GM19025 (cell line): Measurements from ENCODE around the gene LTC4S.
A peak's percentile ranks its signal among the peaks of the same experiment; 100 is the strongest.

ENCODE experiments used
- ATAC-seq: cut with Tn5 transposase; IDR thresholded peaks from one replicate; pipeline ENCODE4 v1.9.1; 2021; ENCODE audit warnings: mild to moderate bottlenecking, low read depth, moderate library complexity; ENCODE audit not compliant: unreplicated experiment

LTC4S gene

DNA sequence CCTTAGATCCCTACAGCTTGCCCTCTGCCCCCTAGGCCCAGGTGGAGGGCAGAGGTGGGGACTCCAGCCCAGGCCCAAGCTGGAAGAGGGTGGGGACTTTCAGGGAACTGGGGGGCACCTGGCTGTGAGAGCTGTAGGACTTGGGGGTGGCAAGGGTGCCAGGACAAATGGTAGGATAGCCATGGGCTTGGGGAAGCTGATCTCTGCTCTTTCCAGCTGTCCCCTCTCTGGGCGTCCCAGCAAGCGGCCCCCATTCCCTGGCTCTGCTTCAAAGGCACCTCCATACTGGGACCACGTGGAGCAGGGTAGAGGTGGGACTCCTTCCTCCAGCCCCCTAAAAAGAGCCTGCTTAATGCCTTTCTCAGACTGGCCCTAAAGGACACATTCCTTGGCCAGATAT lies 385 bp downstream of the LTC4S start:
- ATAC-seq: no peak

DNA sequence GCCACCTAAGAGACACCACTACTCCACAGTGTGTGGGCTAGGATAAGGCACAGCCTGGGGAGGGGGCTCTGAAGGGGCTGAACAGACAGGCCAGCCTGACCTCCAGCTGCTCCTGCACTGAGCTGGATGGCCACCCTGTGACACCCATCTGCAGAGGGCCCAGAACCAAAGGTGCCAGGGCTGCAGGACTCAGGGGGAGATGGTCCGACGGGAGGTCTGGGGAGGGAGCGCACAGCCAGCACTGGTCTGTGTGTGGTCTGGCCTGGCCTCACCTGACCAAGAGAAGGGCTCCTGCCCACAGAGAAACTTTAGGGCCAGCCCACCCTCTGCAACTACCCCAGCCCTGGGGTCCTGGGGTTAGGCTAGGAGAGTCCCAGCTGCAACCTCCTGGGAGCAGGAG lies 789 bp downstream of the LTC4S start:
- no peak for ATAC-seq

DNA sequence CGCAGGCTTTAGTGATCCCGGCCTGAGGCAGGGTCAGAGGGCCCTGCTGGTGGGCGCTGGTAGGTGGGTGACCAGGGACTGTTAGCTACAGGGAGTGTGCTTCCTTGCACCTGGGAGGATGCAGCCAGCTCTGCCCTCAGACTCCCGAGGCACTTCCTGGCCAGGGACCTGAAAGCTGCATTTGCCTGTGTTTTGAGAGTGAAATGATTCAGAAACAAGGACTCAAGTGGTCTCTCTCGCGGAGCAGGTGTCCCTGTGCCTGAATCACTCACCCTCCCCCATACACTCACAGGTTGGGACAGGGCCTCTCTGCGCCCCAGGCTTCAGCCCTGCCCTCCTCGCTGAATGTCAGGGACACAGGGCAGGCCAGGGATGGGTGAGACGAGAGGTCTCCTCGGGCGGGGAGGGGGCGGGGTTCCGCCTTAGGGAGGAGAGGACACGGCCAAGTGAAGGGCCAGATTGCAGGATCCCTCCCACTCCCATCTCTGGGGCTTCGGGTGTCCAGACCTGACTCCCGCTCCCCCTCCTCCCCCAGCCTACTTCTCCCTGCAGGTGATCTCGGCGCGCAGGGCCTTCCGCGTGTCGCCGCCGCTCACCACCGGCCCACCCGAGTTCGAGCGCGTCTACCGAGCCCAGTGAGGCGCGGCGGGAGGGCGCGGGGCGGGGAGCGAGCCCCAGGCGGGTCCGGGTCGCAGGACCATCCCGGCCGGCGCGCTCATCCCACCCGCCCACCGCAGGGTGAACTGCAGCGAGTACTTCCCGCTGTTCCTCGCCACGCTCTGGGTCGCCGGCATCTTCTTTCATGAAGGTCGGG lies 1.5 kb downstream of the LTC4S start:
- no peak for ATAC-seq

DNA sequence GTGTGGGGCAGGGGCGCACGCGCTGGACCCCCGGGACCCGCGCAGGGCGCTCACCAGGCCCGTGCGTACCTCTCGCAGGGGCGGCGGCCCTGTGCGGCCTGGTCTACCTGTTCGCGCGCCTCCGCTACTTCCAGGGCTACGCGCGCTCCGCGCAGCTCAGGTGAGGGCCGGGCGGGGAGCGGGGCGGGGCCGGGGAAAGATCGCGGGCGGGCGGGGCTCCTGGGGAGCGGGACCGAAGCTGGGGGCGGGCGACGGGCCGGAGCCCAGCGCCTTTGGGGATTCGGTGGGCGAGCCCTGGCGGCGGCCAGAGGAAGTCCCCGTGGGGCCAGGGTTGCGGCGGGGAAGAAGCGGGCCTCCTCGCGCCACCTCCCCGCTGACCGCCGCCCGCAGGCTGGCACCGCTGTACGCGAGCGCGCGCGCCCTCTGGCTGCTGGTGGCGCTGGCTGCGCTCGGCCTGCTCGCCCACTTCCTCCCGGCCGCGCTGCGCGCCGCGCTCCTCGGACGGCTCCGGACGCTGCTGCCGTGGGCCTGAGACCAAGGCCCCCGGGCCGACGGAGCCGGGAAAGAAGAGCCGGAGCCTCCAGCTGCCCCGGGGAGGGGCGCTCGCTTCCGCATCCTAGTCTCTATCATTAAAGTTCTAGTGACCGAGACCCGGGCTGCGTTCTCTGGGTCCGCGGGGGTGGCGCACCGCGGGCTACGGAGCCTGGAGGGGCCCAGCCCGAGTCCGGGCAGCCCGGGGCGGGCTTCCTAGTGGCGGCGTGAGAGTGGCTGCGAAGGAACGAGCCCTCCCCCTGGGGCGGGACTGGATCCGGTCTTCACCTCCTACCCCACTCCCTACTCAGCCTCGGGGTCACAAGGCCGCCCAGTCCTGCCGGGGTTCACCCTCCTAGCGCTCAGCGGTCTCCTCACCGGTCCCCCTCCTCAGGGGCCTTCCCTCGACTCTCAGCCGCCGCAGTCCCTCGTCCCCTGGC lies 2.4 kb downstream of the LTC4S start:
- peak; percentile 77 for ATAC-seq

DNA sequence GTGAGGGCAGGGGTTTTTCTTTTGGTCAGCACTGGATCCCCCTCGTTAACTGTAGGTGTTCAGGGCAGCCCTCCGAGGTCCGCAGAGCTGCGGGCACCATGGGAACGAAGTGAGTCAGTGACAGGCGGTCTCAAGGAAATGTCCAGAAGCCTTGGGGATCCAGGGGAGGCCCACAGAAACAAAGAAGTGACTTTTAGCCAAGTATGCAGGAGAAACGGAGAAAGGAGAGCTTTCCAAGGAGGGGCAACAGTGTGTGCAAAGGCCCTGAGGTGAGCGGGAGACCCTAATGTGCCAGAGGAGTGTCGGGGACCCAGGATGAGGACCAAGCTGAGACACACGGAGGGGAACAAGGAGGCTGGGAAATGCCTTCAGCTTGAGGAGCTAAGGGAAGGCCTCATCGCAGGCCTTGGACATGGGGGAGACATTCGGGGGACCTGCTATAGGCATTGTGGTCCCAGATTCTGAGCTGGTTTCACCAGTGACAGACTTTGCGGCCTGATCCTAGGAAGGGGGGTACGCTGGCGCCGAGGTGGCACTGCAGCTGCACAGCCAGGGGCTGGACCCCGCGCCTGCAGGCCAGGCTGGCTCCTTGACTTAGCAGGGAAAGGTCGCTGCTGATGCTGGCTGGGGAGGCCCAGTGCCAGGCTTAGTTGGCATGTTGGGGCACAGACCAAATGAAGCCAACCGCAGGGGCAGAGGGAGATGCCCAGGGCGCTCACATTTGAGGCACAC lies 3.3 kb downstream of the LTC4S start:
- ATAC-seq: no peak

DNA sequence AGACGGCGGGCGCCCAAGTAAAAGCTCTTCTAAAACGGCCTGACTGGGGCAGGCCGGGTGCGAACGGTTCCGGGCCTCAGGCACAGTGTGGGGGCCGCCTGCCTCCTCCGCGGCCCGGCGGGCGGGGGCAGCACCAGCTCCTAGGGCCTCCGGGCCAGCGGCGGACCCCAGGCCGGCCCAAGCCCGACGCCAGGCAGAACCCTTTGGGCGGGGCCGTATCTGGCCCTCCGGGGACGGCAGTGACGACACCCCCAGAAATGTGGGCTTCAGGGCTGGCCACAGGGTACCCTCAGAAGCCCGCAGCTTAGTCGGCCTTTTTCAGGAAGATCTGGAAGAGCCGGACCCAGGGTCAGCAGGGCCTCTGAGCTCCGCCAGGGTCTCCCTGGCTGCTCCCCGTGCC lies 4.0 kb downstream of the LTC4S start:
- ATAC-seq: no peak

DNA sequence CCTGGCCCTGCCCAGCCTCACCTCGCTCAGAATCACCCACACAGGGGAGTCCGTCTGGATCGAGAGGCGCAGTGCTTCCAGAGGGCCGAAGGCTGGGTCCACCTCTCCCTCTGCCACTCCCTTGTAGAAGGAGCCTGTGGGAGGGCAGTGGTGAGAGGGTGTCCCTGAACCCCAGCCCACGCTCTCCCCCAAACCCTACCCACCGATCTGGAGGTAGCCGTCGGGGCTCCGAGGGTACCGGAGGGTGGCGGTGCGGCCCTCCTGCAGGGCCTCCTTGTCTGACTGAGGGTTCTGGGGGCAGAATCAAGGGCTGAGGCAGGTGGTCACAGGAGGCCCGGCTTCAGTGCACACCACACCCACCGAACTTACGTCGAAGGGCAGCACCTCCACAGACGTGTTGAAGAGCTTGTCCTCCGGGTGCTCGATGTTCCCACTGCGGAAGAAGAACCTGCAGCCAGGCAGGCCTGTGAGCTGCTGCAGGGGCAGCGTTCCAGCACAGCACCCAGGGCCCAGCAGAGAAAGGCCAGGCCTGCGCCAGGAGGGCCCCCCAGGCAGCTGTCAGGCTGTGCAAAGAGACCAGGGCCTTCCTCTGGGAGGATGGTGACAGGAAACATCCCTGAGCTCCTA lies 4.5 kb downstream of the LTC4S start:
- no peak for ATAC-seq

DNA sequence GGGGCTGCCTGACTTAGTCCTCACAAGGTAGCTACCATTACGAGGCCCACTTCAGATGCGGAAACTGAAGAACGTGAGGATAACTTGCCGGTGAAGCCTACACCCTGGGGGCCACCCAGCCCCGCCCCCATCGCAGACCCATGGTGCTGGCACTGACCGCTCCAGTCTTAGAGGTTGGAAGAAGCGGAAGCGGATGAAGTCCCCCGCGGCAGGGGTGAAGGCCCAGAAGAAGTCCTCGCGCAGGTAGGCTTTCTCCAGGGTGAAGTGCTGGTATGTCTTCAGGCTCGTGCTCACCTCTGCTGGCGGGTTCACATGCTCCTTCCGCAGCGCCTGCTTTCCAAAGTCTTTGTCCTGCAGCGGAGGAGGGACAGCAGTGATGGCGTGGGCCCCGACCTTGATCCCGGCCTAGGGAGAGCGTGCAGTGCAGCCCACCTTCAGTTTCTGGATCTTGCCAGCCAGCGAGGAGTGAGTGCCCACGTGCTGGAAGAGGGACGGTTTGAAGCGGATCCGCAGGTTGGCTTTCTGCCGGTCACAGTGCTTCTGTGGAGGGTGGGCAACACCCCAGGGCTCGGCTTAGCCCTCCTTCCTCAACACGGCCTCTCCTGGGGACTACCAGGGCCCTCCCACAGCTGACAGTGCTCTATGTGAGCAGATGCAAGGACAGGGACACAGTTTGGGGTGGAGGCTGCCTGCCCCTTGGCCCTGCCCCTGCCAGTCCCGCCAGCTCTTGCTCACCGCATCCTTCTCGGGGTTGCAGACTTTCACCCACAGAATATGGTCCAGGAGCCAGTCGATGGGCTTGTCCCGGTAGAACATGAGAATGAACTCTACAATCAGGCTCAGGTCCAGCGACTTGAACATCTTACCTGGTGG lies 5.2 kb downstream of the LTC4S start:
- ATAC-seq: no peak

DNA sequence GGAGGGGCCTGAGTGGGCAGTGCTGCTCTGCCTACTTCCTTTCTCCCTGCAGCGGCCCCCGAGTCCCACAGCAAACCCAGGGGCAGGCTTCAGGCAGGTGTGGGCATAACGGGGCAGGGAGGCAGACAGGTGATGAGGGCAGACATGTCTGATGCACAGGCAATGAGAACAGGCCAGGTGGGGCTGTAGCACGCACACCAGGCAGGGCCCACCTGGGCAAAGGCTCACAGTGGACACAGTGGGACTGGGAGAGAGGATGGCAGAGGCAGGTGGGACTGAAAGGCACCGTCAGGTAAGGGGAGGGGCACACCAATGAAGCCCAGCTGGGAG lies 5.8 kb downstream of the LTC4S start:
- no peak for ATAC-seq

DNA sequence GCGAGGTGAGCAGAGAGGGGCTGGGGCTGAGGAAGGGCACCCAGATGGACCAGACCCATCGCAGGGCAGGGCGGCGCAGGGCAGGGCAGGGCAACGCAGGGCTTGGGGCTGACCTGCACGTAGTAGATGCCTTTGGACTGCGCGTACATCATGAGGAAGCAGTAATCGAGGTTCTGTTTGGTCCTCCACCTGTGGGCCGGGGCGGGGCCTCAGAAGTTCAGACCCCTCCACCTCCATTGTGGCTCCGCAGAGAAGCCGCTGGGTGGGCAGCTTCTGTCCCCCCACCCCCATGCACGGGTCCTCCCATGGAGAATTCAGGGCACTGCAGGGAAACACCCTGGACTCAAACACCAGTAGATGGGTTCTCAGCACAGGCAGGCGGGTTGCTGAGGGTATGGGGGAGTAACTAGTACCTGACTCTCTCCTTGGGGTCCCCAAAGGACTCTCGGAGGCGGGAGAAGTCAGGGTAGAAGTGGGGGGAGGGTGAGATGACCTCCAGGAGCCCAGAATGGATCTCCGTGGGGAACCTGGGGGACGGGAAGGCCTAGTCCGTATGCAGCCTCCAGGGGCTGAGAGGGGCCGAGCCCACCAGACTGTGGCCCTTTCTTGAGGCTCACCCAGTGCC lies 6.4 kb downstream of the LTC4S start:
- no peak for ATAC-seq

DNA sequence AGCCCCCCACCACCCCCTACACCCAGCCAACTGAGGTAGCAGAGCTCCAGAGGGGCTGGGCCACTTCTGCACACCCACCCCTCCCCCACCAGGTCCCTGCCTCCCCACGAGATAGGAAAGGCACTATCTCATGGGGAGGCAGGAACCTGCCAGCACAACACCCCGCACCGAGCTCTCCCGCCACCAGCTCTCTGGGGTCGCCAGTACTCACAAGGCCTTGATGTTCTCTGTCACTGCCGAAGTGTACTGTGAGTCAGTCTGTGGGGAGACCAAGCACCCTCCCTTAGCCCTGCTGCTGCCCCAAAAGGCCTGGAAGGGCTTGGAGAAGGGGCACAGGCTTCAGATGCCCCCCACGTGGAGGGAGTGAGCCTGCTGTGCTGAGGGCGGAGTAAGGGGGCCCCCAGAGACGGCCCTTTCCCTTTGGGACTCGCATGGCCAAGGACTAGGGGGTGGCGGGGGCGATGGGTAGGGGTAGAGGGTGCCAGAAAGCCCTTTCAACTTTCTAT lies 7.0 kb downstream of the LTC4S start:
- no peak for ATAC-seq

DNA sequence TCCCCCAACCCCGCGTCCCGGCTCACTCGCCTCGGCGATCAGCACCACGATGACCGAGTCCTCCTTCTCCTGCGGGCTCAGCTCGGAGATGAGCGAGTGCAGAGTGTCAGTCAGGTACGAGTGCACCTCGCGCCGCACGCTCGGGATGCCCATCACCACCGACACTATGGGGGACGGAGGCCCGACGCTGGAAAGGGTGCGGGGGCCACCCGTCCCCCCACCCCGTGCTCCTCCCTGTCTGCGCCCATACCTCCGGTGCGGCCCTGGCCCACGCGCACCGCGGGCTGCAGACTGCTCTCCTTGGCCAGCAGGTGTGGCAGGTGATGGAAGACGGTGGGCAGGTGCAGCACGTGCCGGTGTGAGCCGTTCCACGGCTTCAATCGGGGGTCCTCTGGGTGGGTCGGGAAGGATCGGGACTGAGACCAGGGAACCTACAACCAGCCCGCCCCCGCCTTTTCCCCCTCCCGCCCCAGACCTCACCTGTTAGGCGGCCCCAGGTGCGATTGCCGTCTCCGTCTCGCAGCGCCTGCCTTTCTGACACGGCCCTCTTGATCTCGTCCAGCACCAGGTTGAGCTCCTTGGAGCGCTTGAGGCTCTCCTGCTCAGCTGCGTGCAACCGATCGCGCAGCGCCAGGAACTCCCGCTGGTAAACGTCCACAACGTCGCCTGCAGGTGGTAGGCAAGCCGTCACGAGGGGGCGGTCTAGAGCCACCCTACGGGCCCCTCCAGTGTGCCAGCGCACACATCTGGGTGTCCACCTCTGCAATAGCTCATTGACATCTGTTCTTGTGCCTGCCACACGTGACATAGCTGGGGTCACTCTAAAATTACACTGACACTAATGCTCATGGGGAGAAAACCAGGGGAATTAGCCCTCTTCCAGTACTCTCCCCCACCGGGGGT lies 7.8 kb downstream of the LTC4S start:
- peak; percentile 27 for ATAC-seq

DNA sequence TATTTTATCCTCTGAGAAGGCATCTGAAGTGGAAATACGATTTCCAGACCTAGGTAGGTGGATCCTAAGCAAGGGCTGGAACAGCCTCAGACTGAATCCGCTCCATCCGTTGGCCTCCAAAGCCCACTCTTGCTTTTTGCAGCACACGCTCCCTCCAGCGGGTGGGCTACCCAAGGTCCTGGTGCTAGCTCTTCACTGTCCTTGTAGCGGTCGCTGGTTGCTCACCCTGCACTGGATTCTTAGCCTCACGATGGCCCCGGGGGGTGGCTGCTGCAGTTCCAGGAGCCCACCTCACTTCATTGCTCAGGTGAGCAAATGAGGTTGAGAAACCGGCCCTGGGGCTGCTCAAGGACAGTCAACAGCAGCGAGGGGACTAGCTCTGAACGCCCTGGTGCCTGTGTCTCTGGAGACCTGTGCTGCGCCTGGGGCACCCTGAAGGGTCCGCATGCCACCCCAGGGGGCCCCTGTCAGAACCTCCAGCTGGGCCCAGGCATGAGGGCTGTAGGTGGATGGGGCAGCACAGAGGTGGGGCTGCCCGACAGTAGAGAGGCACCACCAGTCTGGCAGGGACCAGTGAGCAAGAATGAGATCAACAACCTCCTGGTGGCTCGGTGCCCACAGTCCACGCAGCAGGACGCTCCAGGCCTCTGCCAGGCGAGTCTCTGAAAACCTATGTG lies 8.6 kb downstream of the LTC4S start:
- ATAC-seq: no peak

DNA sequence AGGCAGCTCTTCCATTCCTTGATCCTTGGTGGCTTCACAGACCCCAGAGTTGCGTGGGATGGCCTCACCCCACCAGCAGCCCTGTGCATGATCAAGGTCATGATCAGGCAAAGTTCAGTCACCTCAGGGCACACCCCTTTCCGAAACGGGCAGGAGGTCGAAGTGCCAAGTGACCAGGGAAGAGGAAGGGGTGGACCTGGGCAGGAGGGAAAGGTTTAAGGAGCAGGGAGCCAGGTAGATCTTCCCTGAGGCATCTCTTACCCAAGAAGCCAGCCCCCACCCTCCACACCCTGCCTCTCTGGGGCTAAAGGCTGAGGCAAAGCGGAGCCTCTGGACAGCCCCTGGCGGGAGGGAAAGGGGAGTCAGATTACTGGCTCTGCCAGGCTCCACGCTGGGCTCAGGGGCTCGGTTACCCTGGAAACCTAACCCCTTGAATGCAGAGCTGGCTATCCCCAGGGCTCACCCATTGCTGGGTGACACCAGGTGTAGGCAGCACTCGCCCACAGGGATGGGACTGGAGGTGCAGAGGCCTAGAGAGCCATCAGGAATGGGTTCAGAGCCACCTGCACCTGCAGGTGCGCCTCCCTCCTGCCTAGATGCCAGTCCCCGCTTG lies 9.3 kb downstream of the LTC4S start:
- no peak for ATAC-seq

DNA sequence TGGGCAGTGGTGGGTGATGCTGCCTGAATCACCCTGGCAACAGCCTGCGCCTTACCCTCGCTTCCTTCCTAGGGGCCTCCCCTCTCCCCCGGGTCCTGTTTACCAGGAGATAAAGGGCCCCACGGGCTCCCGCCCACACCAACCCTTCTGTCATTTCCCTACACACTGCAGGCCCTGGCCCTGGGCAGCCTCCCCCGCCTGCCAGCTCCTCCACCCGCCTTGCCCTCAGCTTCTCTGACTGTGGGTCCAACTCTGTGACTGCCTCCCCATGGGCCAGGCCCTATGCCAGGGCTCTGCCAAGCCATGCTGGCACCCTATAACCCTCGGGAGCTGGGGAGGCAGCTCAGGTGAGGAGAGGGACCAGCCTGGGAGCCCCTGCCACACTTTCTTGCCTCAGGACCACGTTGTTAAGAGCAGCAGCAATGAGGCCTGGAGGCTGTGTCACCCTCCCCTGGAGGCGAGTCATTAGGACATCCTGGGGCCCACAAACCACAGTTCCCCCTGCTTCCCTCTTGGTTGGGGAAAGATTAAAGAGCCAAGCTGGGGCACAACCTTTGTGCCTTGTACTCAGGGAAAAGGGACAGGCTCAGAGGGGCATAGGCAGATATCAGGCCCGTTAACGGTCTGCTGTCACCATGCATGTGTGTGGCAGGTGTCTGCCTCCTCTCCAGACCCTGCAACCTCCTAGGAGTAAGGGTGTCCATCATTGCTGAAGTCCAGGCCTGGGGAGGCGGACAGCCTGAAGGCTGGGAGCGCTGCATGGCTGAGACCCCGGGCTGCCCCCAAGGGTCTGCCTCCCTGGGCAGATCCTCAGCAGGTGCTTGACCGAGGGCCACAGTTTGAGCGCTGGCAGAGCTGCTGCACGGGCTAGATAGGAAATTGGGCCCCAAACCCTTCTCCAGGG lies 10.1 kb downstream of the LTC4S start:
- no peak for ATAC-seq

DNA sequence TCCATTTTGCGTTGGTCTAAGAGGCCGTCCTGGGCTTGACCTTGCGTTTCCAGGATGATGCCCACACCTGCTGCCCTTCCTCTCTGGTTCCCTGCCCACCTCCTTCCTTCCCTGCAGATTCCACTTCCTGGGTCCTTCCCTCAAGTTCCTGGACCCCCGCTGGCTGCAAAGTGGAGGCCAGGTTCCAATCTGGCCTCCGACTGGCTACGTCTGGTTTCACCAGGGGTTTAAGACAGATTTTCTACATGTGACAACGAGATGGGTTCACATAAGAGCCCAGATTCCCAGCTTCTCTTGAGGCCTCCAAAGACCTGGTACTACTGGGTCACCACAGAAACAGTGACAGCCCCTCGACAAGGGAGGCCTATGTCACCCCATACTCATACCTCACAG lies 10.8 kb downstream of the LTC4S start:
- ATAC-seq: no peak
